Gastrocnemius medialis (tissue), 4 donors: ENCODE results near the gene TPK1.

ENCODE experiments used
- POLR2A ChIP-seq, 2 donors: fragments of 450-650 bp; IDR thresholded peaks; one replicate each; pipeline ENCODE4 v1.6.1; 2017; ENCODE audit warnings: antibody characterized with exemption in 2 of 2, mild to moderate bottlenecking in 2 of 2, moderate library complexity in 2 of 2
- TF ChIP-seq, protein P1 (sequence below), 5 experiments: fragments of 450-650 bp in 3 of 5; fragments of 200-600 bp in 2 of 5; sonication (generic) in 2 of 5; IDR thresholded peaks in 4 of 5; conservative IDR thresholded peaks in 1 of 5; 1 replicate in 4 of 5; 2 replicates in 1 of 5; pipeline ENCODE4 v1.5.1; 2016 to 2019; ENCODE audit warnings: antibody characterized with exemption in 5 of 5, mild to moderate bottlenecking in 3 of 5, moderate library complexity in 3 of 5

DNA sequence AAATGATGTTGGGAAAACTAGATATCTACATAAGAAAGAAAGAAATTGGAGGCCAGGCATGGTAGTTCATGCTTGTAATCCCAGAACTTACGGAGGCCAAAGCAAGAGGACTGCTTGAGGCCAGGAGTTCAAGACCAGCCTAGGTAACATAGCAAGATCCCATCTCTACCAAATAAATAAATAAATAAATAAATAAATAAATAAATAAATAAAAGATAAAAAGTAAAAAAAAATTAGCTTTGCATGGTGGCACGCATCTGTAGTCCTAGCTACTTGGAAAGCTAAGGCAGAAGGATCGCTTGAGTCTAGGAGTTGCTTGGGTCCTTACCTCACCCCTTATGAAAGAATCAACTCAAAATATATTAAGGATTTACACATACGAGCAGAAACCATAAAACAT lies 238.9 kb downstream of the TPK1 start:
- TF ChIP-seq, protein P1, sequence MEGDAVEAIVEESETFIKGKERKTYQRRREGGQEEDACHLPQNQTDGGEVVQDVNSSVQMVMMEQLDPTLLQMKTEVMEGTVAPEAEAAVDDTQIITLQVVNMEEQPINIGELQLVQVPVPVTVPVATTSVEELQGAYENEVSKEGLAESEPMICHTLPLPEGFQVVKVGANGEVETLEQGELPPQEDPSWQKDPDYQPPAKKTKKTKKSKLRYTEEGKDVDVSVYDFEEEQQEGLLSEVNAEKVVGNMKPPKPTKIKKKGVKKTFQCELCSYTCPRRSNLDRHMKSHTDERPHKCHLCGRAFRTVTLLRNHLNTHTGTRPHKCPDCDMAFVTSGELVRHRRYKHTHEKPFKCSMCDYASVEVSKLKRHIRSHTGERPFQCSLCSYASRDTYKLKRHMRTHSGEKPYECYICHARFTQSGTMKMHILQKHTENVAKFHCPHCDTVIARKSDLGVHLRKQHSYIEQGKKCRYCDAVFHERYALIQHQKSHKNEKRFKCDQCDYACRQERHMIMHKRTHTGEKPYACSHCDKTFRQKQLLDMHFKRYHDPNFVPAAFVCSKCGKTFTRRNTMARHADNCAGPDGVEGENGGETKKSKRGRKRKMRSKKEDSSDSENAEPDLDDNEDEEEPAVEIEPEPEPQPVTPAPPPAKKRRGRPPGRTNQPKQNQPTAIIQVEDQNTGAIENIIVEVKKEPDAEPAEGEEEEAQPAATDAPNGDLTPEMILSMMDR (IDR thresholded peaks at IDR 0.05 in 4 of 5, conservative IDR thresholded peaks at IDR 0.05 in 1 of 5), result no peak
- TF ChIP-seq POLR2A (IDR thresholded peaks at IDR 0.05), result no peak
